Measurements from ENCODE around the gene GP1BB.

Gene GP1BB

DNA sequence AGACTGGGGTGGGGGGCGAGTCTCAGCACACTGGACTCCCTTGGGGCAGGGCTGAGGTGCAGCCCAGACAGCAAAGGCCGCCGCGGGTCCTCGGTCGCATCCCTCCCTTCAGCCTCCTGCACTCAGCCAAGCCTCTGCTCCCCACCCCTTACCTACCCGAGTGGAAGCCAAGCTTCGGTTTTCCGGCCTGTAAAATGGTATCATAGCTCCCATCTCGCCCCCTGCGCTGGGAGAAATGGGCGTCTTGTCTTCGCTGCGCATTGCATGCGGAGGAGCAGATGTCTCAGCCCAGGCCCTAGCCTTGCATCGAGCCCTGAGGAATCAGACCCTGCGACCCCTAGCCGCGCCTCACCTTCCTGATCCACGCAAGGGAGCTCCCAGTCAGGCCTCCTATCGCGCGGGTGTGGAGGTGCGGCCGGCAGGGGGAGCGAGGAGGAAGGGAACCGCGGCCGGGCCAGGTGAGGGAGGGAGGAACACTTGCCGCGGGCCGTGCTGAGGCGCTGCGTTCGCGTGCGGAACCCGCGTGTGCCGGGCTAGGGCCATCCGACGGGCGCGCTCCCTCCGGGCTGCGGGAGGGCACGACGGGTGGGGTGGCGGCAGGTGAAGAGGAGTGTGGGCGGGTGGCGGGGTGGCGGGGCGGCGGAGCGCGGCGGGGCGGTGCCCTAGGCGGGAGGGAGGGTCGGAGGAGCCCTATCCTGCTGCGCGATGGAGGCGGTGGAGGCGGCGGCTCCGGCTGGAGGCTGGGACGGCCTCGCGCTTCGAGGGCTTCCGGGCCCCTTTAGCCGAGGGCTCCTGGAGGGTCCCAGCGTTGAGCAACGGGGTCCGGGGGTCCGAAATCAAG is 33.2 kb downstream of the GP1BB start:
- DNase-seq (ENCODE audit: low spot score): peak; percentile 40

- DNase-seq (ENCODE audit: low spot score): peak; percentile 46
Measured at GRCh38 chr22:19757140-19757984, 34.0 kb downstream of the GP1BB start.

- DNase-seq (ENCODE audit: low spot score): peak; percentile 20
Measured at GRCh38 chr22:19757985-19758895, 34.9 kb downstream of the GP1BB start.

- no peak for DNase-seq (ENCODE audit: low spot score)
Measured at GRCh38 chr22:19758896-19759426, 35.6 kb downstream of the GP1BB start.

DNA sequence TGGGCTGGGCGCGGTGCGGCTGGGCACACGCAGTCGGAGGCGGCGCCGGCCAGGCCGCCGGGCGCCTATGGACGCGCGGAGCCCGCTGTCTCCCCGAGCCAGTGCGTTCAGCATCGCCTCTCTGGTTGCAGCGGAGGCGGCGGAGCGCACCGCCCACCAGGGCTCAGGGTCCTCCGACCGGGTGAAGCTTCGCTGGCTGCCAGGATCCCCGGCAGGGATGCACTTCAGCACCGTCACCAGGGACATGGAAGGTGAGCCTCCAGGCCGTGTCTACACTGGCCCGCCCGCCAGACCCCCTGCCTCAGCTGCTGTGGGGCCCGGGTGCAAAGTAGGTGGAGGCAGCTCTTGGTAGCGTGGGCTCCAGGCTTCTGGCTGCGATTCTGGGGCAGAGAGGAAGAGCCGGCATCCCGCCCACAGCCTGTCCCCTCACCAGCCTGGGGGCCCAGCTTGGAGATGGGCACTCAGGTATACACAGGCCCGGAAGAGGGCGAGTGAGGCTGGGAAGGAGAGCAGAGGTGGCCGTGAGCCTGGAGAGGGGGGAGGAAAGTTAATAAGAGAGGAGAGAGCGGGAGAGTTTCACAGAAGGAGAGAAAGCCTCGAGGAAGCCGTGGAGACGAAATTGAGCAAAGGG is 36.2 kb downstream of the GP1BB start:
- no peak for DNase-seq (ENCODE audit: low spot score)

DNA sequence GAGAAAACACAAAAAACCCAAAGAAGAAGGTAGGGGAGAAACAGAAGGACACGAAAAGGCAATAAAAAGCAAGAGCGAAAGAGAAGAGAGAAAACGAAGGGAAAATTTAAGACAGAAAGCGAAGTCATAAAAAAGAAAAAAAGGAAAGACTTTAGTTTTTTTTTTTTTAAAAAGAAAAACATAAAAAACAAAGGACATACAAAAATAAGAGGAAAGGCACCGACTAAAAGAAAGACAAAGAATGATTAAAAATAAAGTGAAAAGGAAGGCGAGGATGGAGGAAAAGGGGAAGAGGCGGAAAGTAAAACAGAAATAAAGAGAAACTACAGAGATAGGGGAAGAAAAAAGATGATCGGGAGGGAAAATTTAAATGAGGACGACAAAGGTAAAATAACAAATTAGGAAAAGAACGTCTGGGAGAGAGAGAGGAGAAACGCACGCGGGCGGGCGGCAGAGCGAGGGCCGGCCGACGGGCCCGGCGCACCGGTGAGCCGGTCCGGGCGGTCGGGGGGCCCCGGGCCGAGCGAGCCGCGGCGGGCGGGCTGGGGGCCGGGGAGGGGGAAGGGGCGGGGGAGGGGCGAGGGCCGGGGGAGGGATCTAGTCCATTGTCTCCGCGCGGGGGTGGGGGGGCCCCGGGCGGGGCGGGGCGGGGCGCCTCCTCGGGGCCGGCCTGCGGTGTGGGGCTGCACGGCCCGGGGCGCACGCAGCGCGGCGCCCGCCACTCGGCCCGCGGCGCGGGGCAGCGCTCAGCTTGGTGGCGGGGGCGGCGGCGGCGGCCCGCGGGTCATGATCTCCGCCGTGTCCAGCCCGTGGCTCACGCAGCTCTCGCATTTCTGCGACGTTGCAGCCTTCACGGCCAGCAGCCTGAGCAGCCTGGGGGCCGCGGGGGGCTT is 37.0 kb downstream of the GP1BB start, which contains the start of gene TBX1:
Gene TBX1, plus strand, starts transcription at position 721 of the 893 bp plus-strand sequence. Its CDS starts 66 bp downstream, at position 787.
- DNase-seq (ENCODE audit: low spot score): no peak

- DNase-seq (ENCODE audit: low spot score): no peak
Measured at GRCh38 chr22:19760951-19761724, 37.8 kb downstream of the GP1BB start.

DNA sequence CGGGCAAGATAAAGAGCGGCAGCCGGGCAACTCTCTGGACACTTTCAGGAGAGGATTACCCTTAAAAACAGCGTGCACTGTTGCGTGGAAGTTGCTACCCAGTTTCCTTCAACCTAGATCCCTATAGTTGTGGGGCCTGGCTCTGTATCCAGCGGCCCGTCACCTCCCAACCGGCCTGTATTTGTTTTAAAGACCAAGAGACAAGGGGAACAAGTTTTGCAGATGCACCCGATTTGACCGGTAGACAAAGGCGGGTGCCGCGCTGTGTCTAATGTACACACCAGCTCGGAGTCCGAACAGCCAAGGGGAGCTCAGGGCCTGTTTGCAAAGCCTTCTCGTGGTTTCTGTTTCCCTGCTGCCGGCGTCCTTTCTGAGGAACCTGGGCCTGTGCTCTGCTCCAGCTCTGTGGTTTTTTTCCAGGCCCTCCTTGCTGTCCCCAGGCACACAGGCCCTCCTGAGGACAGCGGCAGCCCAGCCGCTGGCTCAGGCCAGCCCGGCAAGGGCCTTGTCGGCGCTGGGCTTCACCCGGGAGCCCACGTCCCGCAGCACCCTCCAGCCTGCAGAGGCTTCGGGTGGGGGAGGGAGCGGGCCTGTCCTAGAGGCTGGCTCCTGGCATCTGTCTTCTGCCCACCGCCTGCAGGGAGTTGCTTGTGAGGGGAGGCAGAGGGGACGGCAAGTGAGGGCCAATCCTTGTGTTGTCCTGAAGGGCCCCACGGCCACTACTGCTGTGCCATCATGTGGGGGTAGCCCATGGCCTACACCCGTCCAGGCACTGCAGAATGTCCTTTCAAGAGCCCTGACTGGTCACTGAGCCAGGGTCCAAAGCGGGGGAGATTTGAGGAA is 38.6 kb downstream of the GP1BB start:
- DNase-seq (ENCODE audit: low spot score): no peak

DNA sequence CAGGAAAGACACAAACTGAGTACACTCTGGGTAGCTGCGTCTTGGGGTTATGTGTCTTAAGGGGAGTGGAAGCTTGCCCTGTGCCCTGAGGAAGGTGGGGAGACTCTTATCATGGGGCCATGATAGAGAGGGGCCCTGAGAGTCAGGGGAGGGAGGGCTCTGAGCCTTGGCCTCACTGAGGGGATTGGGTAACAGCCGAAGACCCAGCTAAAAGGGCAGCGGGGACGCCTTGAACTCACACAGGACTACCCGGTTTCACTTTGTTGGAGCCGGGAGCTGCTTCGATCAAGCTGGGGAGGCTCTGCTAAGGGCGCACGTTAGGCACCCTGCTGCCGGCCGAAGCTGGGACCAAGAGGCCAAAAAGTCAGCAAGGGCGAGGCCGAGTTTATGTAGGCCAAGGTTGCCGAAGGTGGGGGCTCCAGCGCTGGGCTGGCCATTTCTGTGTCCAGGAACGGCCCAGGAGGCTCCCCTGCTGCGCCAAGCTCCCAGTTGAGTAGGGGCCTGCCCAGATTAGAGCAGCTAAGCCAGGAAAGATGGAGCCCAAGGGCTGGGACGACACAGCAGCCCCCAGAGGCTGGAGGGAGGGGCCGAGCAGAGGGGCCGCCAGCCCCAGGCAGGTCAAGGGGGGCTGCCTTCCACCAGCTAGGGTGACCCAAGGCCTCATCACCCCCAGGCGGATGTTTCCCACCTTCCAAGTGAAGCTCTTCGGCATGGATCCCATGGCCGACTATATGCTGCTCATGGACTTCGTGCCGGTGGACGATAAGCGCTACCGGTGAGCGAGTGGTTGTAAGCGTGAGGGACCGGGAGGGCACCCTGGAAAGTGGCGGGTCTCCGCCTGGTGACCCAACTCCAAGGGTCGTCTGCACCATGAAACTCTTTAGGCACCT is 39.5 kb downstream of the GP1BB start:
- no peak for DNase-seq (ENCODE audit: low spot score)

GRCh38 chr22:19763458-19764298 is 40.3 kb downstream of the GP1BB start:
- no peak for DNase-seq (ENCODE audit: low spot score)

GRCh38 chr22:19764299-19764593 is 40.9 kb downstream of the GP1BB start:
- no peak for DNase-seq (ENCODE audit: low spot score)

GRCh38 chr22:19764636-19765476 is 41.5 kb downstream of the GP1BB start:
- DNase-seq (ENCODE audit: low spot score): no peak

GRCh38 chr22:19765477-19766239 is 42.3 kb downstream of the GP1BB start:
- no peak for DNase-seq (ENCODE audit: low spot score)

GRCh38 chr22:19766240-19766510 is 42.8 kb downstream of the GP1BB start:
- DNase-seq (ENCODE audit: low spot score): no peak
